ENCODE measurements around the gene RAET1G. TPM values are rescaled to one million over a fixed set of nuclear protein-coding genes. Genes with fewer than 3 reads are reported as not detected.

The RAET1G gene
- total and polyA plus RNA-seq, 9 of the 15 experiments (the other 6 are each of a cell fraction or from before 2014, with no cell fraction given): 0.11 TPM; not detected in 8

DNA sequence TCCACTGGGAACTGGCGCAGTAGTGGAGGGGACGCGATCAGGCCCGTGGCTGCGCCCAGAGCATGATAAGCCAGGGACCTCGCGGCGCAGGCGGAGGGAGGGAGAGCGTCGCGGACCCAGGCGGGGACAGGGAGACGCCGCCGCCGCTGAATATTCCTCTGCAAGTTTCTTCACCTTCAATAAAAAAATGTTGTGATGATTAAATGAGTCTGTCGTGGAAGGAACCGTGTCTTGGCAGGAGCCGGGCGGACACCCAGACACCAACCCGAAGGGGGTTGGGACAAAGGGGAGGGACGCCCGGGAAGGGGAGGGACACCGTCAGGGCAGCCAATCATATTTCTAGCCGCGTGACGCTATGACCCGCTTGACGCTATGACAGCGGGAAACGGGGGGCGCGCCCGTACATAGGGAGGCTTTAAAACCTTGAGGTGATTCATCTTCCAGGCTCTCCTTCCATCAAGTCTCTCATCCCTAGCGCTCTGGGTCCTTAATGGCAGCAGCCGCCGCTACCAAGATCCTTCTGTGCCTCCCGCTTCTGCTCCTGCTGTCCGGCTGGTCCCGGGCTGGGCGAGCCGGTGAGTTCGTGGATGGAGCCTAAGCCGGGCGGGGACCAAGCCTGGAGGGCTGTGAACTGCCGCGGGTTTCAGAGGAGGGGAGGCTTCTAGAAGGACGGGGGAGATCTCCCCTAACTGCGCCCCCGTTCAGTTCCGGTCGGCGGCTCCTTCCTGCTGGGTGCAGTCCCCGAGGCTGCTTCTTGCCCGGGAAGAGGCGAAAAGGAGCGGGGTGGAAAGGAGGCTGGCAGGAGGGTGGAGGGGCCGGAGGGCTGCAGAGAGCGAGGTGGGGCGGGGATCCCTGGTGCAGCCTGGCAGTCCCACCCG is 18.9 kb upstream of the RAET1G start, which contains the start of gene ULBP2 (continued):
- peak; percentile 22; the same call in 1 of the 2 replicates for TF ChIP-seq OTX1 (CRISPR knock-in tag; IDR thresholded peaks at IDR 0.05)
- TF ChIP-seq, protein P1, sequence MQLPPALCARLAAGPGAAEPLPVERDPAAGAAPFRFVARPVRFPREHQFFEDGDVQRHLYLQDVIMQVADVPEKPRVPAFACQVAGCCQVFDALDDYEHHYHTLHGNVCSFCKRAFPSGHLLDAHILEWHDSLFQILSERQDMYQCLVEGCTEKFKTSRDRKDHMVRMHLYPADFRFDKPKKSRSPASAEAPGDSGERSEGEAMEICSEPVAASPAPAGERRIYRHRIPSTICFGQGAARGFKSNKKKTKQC (CRISPR knock-in tag; IDR thresholded peaks at IDR 0.05): peak; percentile 67
- TF ChIP-seq ILK (tag; IDR thresholded peaks at IDR 0.05; ENCODE audit: borderline replicate concordance, low read depth): no peak
- TF ChIP-seq, protein P2, sequence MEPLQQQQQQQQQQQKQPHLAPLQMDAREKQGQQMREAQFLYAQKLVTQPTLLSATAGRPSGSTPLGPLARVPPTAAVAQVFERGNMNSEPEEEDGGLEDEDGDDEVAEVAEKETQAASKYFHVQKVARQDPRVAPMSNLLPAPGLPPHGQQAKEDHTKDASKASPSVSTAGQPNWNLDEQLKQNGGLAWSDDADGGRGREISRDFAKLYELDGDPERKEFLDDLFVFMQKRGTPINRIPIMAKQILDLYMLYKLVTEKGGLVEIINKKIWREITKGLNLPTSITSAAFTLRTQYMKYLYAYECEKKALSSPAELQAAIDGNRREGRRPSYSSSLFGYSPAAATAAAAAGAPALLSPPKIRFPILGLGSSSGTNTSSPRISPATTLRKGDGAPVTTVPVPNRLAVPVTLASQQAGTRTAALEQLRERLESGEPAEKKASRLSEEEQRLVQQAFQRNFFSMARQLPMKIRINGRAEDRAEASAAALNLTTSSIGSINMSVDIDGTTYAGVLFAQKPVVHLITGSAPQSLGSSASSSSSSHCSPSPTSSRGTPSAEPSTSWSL (CRISPR knock-in tag; IDR thresholded peaks at IDR 0.05; ENCODE audit: borderline replicate concordance): 0 out of 2 replicates have a peak, but pooled peaks have one; percentile 56
- TF ChIP-seq NONO (IDR thresholded peaks at IDR 0.05; ENCODE audit: low read depth in 2 of 2, low read length in 1 of 2): 0 out of 4 replicates have a peak, but pooled peaks of 1 of the 2 experiments have one; percentile 37
- peak; percentile 74 for TF ChIP-seq CREB1 (IDR thresholded peaks at IDR 0.05)
- peak; percentile 78 for TF ChIP-seq CREB1 (CRISPR knock-in tag; IDR thresholded peaks at IDR 0.05)
- 0 out of 2 replicates have a peak, but pooled peaks have one; percentile 35 for TF ChIP-seq NR1H2 (CRISPR knock-in tag; IDR thresholded peaks at IDR 0.05)
- TF ChIP-seq CTBP1 (IDR thresholded peaks at IDR 0.05; ENCODE audit: borderline replicate concordance): peak; percentile 66; the same call in 1 of the 2 replicates
- peak; percentile 48 for TF ChIP-seq JUND (IDR thresholded peaks at IDR 0.05; ENCODE audit: borderline replicate concordance, low read depth, low read length)
- no peak for TF ChIP-seq JUND (tag; IDR thresholded peaks at IDR 0.05; ENCODE audit: borderline replicate concordance, low read depth, low read length)
- TF ChIP-seq, protein P3, sequence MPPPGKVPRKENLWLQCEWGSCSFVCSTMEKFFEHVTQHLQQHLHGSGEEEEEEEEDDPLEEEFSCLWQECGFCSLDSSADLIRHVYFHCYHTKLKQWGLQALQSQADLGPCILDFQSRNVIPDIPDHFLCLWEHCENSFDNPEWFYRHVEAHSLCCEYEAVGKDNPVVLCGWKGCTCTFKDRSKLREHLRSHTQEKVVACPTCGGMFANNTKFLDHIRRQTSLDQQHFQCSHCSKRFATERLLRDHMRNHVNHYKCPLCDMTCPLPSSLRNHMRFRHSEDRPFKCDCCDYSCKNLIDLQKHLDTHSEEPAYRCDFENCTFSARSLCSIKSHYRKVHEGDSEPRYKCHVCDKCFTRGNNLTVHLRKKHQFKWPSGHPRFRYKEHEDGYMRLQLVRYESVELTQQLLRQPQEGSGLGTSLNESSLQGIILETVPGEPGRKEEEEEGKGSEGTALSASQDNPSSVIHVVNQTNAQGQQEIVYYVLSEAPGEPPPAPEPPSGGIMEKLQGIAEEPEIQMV (tag; conservative IDR thresholded peaks at IDR 0.05; ENCODE audit: low read depth): peak; percentile 100
- peak; percentile 55 for TF ChIP-seq RBFOX2 (IDR thresholded peaks at IDR 0.05; ENCODE audit: low read depth, low read length)
- TF ChIP-seq, protein P4, sequence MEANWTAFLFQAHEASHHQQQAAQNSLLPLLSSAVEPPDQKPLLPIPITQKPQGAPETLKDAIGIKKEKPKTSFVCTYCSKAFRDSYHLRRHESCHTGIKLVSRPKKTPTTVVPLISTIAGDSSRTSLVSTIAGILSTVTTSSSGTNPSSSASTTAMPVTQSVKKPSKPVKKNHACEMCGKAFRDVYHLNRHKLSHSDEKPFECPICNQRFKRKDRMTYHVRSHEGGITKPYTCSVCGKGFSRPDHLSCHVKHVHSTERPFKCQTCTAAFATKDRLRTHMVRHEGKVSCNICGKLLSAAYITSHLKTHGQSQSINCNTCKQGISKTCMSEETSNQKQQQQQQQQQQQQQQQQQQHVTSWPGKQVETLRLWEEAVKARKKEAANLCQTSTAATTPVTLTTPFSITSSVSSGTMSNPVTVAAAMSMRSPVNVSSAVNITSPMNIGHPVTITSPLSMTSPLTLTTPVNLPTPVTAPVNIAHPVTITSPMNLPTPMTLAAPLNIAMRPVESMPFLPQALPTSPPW (CRISPR knock-in tag; IDR thresholded peaks at IDR 0.05): peak; percentile 55
- TF ChIP-seq PHF8 (IDR thresholded peaks at IDR 0.05; ENCODE audit: borderline replicate concordance, low read length): peak; percentile 12; the same call in 1 of the 2 replicates
- TF ChIP-seq POLR2G (IDR thresholded peaks at IDR 0.05; ENCODE audit: low read depth, low read length): peak; percentile 54; the same call in 1 of the 2 replicates
- TF ChIP-seq L3MBTL2 (IDR thresholded peaks at IDR 0.05): peak; percentile 91
- TF ChIP-seq NFYB (IDR thresholded peaks at IDR 0.05; ENCODE audit: extremely low read depth, insufficient read length): peak; percentile 82
- no peak for TF ChIP-seq TRIM28 (IDR thresholded peaks at IDR 0.05)
- peak; percentile 68 for TF ChIP-seq MEIS2 (IDR thresholded peaks at IDR 0.05; ENCODE audit: partially characterized antibody)
